ENCODE measurements around the gene MAN1C1. TPM values are rescaled to one million over a fixed set of nuclear protein-coding genes. Genes with fewer than 3 reads are reported as not detected.

MAN1C1 gene
- total and polyA plus RNA-seq, 9 of the 15 experiments (the other 6 are each of a cell fraction or from before 2014, with no cell fraction given) = 0.04 to 0.44 (median 0.10) TPM; not detected in 3

- in situ Hi-C loops (cut with MboI) = no loop called here
- H4K20me1 ChIP-seq (replicated peaks; ENCODE audit: control insufficient read depth, insufficient read depth, low read length) = no peaks in the 10 kb centered on the region
- H3K4me3 ChIP-seq = no peak overlapping the region
- intact Hi-C loops (cut with micrococcal nuclease) = no loop called here
- TF ChIP-seq BCOR (IDR thresholded peaks at IDR 0.05) (no peak), SIN3A (IDR thresholded peaks at IDR 0.05; ENCODE audit: borderline replicate concordance in 2 of 2, control insufficient read depth in 1 of 2, low read depth in 2 of 2, low read length in 2 of 2) (no peak), SLC30A9 (CRISPR knock-in tag; IDR thresholded peaks at IDR 0.05) (no peak), RFX1 (IDR thresholded peaks at IDR 0.05) (no peak), MAFG (tag; conservative IDR thresholded peaks at IDR 0.05) (no peak), RNF2 (IDR thresholded peaks at IDR 0.05) (no peak), MECOM (CRISPR knock-in tag; IDR thresholded peaks at IDR 0.05) (no peak)
- BruUV-seq (replicated peaks) = no TSS peak
- POLR2A ChIA-PET = no interaction called here
- FAIRE-seq = no peak
- H3K27ac ChIP-seq (ENCODE audit: extremely low read depth, low read depth, low read length) = no peak overlapping the region
- H3K36me3 ChIP-seq (ENCODE audit: control insufficient read depth, insufficient read depth, low read length) = no peaks in the 10 kb centered on the region
- peaks cover 29 to 59% of the 10 kb centered on the region in 2 experiments; a peak in 4 of 5 replicates for H3K27me3 ChIP-seq (ENCODE audit: control insufficient read depth in 2 of 2, insufficient read depth in 2 of 2, low read length in 2 of 2)
- no peak for ATAC-seq
- H3K79me2 ChIP-seq (ENCODE audit: control insufficient read depth, insufficient read depth, low read length) = no peaks in the 10 kb centered on the region
- H3K4me1 ChIP-seq (replicated peaks in 1 of 2; ENCODE audit: control insufficient read depth in 2 of 2, insufficient read depth in 2 of 2, low read length in 2 of 2) = peaks cover 0 to 3% of the 10 kb centered on the region in 2 experiments; a peak in 1 of 5 replicates
- H3K9me1 ChIP-seq (ENCODE audit: control insufficient read depth, insufficient read depth, low read length) = no peaks in the 10 kb centered on the region
- no peaks in the 10 kb centered on the region for H3K9me3 ChIP-seq (replicated peaks; ENCODE audit: control insufficient read depth, insufficient read depth, low read depth, low read length)
- no peak overlapping the region for H3K4me2 ChIP-seq (ENCODE audit: insufficient read depth, low read length)
- no peak overlapping the region for H2AFZ ChIP-seq (ENCODE audit: low read depth, low read length)
- 0% methylated on average over 2 of the region's 2 CpGs for WGBS (ENCODE audit: insufficient coverage, low coverage, missing lambda C conversion rate)
- H3K9ac ChIP-seq (ENCODE audit: insufficient read depth in 1 of 2, low read depth in 2 of 2, low read length in 2 of 2) = no peak overlapping the region
- CTCF ChIA-PET (ENCODE audit: low intra/inter-chr PET ratio) = no interaction called here
- no peak for DNase-seq (ENCODE audit: extremely low read depth in 1 of 4, low spot score in 3 of 4)
Observed at GRCh38 chr1:25593861-25594260, 22.7 kb upstream of the MAN1C1 start.

GRCh38 chr1:25594971-25595370, 21.6 kb upstream of the MAN1C1 start:
- TF ChIP-seq FOS (IDR thresholded peaks at IDR 0.05; ENCODE audit: extremely low read depth, insufficient read length) (no peak), CREBBP (IDR thresholded peaks at IDR 0.05; ENCODE audit: low read depth, low read length) (peak; percentile 9), IRF1 (CRISPR knock-in tag; IDR thresholded peaks at IDR 0.05; ENCODE audit: borderline replicate concordance) (no peak), PKNOX1 (IDR thresholded peaks at IDR 0.05) (no peak), HDAC1 (IDR thresholded peaks at IDR 0.05) (0 out of 4 replicates have a peak, but pooled peaks of 1 of the 2 experiments have one; percentile 12)
- no peaks in the 10 kb centered on the region for H3K9me3 ChIP-seq (replicated peaks; ENCODE audit: control insufficient read depth, insufficient read depth, low read depth, low read length)
- ATAC-seq = no peak
- no peaks in the 10 kb centered on the region for H3K36me3 ChIP-seq (ENCODE audit: control insufficient read depth, insufficient read depth, low read length)
- no peak overlapping the region for H3K9ac ChIP-seq (ENCODE audit: insufficient read depth in 1 of 2, low read depth in 2 of 2, low read length in 2 of 2)
- H3K9me1 ChIP-seq (ENCODE audit: control insufficient read depth, insufficient read depth, low read length) = no peaks in the 10 kb centered on the region
- no peak overlapping the region for H3K27ac ChIP-seq (ENCODE audit: extremely low read depth, low read depth, low read length)
- peaks cover 30 to 61% of the 10 kb centered on the region in 2 experiments for H3K27me3 ChIP-seq (ENCODE audit: control insufficient read depth in 2 of 2, insufficient read depth in 2 of 2, low read length in 2 of 2)
- CTCF ChIA-PET (ENCODE audit: low intra/inter-chr PET ratio) = no interaction called here
- in situ Hi-C loops (cut with MboI) (no loop called here), intact Hi-C loops (cut with micrococcal nuclease) (no loop called here)
- no peak overlapping the region for H2AFZ ChIP-seq (ENCODE audit: low read depth, low read length)
- POLR2A ChIA-PET = no interaction called here
- H3K4me2 ChIP-seq (ENCODE audit: insufficient read depth, low read length) = no peak overlapping the region
- BruUV-seq (replicated peaks) = no TSS peak
- no peaks in the 10 kb centered on the region for H3K79me2 ChIP-seq (ENCODE audit: control insufficient read depth, insufficient read depth, low read length)
- no peak overlapping the region for H3K4me3 ChIP-seq
- peaks cover 0 to 3% of the 10 kb centered on the region in 2 experiments; a peak in 1 of 5 replicates for H3K4me1 ChIP-seq (replicated peaks in 1 of 2; ENCODE audit: control insufficient read depth in 2 of 2, insufficient read depth in 2 of 2, low read length in 2 of 2)
- no peaks in the 10 kb centered on the region for H4K20me1 ChIP-seq (replicated peaks; ENCODE audit: control insufficient read depth, insufficient read depth, low read length)
- FAIRE-seq = no peak
- no peak for DNase-seq (ENCODE audit: extremely low read depth in 1 of 4, low spot score in 3 of 4)
- 0% methylated on average over 2 of the region's 2 CpGs for WGBS (ENCODE audit: insufficient coverage, low coverage, missing lambda C conversion rate)
